GM12891 (cell line): ENCODE measurements around the gene TRPM3.

Experiments
- PAX5 ChIP-seq: IDR thresholded peaks from 2 replicates; pipeline ENCODE4 v1.6.1; 2011; ENCODE audit warnings: low read length, moderate library complexity, mild to moderate bottlenecking; ENCODE audit not compliant: insufficient read depth, severe bottlenecking
- POLR2A ChIP-seq: IDR thresholded peaks from 2 replicates; pipeline ENCODE4 v1.6.1; 2011; ENCODE audit warnings: low read depth, low read length, control low read depth
- POLR2AphosphoS5 ChIP-seq: IDR thresholded peaks from 2 replicates; pipeline ENCODE4 v1.6.1; 2011; ENCODE audit warnings: low read depth, low read length, control low read depth
- POU2F2 ChIP-seq: IDR thresholded peaks from 2 replicates; pipeline ENCODE4 v1.6.1; 2011; ENCODE audit warnings: low read depth, mild to moderate bottlenecking, control low read depth, low read length, moderate library complexity
- SPI1 ChIP-seq: IDR thresholded peaks from 2 replicates; pipeline ENCODE4 v1.6.1; 2011; ENCODE audit warnings: low read depth, low read length, control low read depth
- TAF1 ChIP-seq: IDR thresholded peaks from 2 replicates; pipeline ENCODE4 v1.6.1; 2011; ENCODE audit warnings: low read depth, low read length, control low read depth

GRCh38 chr9:70519912-70520724 lies 601.3 kb downstream of the TRPM3 start:
- TF ChIP-seq POLR2A (no peak), TAF1 (no peak), POU2F2 (no peak), PAX5 (no peak), POLR2AphosphoS5 (no peak), SPI1 (no peak)
